MM.1S (cell line): ENCODE results near the gene CCNE1.

Experiments
- CTCF ChIP-seq: fragments of 300-600 bp; sonication (generic); IDR thresholded peaks from 2 replicates; pipeline ENCODE4 v1.5.1; 2016; ENCODE audit warnings: antibody characterized with exemption, low read length, mixed read lengths
- EZH2 ChIP-seq: fragments of 300-600 bp; sonication (generic); optimal IDR thresholded peaks from 2 replicates; pipeline ENCODE3; 2017; ENCODE audit warnings: low read depth, mild to moderate bottlenecking, antibody characterized with exemption, low read length, mixed read lengths
- EZH2phosphoT487 ChIP-seq: fragments of 300-600 bp; sonication (generic); IDR thresholded peaks from 2 replicates; pipeline ENCODE4 v1.6.1; 2018; ENCODE audit warnings: antibody characterized with exemption, low read length

GRCh38 chr19:29768166-29768565 lies 43.6 kb upstream of the CCNE1 start:
- no peak for TF ChIP-seq EZH2phosphoT487
- TF ChIP-seq CTCF: no peak
- TF ChIP-seq EZH2: no peak
